HG02970 (cell line): ENCODE data around the gene TRIM39.
"Not testable (repeated sequence)": the region's sequence is repeated elsewhere in the genome, so short reads cannot be mapped to it uniquely, and the experiment has no call there.

ENCODE experiments used
- ATAC-seq: cut with Tn5 transposase; IDR thresholded peaks from one replicate; pipeline ENCODE4 v1.9.1; 2021; ENCODE audit warnings: mild to moderate bottlenecking, moderate library complexity, moderate number of reproducible peaks; ENCODE audit not compliant: unreplicated experiment, low FRiP score

The TRIM39 gene

DNA sequence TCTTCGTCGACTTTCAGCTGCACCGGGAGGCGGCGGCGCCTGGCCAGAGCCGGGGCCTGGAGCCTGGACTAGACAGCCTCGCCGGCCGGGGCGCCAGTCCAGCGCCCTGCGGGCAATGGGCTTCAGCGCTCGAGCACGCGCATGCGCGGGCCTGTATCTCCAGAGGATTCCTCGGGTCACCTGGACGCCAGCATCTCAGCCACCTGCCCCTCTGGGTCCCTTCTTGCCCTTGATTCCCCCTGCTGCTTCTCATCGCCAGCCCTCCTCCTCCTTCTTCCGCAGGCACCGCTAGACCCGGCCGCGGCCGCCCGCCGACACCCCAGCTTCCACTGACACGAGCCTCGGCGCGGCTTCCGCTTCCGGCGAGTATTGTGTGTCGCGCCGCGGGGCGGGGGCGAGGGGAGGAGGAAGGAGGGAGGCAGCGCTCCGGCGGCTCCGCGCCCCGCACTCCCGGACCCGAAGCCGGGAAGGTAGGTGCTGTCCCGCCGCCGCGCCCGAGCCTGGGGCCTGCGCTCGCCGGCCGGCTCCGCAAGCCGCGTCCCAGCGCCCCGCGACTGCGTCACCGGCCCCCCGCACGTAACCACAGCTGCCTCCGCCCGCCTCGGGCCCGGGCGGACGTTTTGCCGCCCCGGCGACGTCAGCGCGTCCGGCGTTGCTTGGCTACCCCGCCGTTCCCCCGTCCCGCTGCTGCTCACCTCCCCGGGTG is at the start of gene TRIM39:
TSS of gene TRIM39 (plus strand) at position 402 of the 706 bp plus-strand sequence. CDS start 2,391 bp downstream, outside the sequence.
- ATAC-seq = peak; percentile 59

DNA sequence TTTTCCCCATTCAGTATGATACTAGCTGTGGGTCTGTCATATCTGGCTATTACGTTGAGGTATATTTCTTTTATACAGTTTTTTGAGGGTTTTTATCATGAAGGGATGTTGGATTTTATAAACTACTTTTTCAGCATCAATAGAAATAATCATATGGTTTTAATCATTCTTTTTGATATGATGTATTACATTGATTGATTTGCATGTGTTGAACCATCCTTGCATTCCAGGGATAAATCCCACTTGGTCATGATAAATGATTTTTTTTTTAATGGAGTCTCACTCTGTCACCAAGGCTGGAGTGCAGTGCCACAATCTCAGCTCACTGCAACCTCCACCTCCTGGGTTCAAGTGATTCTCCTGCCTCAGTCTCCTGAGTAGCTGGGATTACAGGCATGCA is 45.7 kb upstream of the TRIM39 start:
- not testable (repeated sequence) for ATAC-seq

DNA sequence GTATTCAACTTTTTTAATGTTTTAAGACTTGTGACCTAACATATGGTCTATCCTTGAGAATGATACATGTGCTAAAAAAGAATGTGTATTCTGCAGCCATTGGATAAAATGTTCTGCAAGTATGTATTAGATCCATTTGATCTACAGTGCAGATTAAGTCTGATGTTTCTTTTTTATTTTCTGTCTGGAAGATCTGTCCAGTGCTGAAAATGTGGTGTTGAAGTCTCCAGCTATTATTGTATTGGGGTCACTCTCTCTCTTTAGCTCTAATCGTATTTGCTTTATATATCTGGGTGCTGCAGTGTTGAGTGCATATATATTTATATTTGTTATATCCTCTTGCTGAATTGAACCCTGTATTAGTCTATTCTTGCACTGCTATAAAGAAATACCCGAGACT is 44.2 kb upstream of the TRIM39 start:
- no peak for ATAC-seq

DNA sequence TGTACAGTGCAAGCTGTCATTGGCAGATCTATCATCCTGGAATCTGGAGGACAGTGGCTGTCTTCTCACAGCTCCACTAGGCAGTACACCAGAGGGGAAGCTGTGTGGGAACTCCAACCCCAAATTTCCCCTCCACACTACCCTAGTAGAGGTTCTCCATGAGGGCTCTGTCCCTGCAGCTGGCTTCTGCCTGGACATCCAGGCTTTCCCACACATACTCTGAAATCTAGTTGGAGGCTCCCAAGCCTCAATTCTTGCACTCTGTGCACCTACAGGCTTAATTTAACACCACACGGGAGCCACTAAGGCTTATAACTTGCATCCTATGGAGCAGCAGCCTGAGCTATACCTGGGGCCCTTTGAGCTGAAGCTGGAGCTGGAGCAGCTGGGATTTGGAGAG is 43.0 kb upstream of the TRIM39 start:
- ATAC-seq = no peak

DNA sequence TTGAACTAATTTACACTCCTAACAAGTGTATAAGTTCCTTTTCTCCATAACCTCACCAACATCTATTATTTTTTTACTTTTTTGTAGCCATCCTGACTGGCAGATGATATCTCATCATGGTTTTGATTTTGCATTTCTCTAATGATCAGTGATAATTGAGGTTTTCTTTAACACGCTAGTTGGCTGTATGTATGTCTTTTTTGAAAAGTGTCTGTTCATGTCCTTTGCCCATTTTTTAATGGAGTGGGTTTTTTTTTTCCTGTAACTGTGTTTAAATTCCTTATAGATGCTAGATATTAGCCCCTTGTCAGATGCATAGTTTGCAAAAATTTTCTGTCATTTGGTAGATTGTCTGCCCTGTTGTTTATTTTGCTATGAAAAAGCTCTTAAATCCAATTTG is 39.6 kb upstream of the TRIM39 start:
- ATAC-seq = no peak

DNA sequence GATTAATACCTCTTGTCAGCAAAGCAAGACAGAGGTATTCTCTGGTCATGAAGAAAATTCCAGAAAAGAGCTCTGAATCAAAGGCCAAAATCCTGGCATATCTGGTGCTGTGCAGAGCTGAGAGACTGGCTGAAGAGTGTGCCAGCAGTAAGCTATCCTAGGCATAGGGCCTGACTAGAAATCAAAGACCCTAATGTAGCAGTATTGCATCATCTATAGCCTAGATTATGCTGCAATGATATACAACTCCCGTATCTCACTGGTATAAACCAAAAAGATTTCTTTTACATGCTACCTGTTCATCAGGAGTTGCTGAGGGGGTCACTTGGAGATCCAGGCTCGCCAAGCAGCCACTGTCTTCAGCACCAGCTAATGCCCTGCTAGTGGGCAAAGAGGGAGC is 30.9 kb upstream of the TRIM39 start:
- no peak for ATAC-seq

DNA sequence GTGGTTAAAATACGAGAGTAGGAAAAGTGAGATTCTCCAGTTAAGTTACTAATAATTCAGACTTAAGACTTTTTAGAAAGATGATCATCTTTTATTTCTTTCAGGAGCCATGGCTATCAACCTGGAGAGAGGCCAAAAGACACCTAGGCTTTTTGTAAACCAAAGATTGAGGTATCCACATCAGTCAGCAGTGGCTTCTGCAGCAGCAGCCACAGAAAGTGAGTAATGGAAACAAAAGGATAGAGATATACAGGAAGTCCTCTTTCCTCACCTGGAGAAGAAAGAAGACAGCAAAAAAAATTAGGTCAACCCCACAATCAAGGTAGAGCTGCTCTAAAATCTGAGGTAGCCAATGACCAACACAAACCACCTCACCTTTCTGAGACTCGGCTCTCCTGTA is 22.7 kb upstream of the TRIM39 start:
- ATAC-seq = no peak

DNA sequence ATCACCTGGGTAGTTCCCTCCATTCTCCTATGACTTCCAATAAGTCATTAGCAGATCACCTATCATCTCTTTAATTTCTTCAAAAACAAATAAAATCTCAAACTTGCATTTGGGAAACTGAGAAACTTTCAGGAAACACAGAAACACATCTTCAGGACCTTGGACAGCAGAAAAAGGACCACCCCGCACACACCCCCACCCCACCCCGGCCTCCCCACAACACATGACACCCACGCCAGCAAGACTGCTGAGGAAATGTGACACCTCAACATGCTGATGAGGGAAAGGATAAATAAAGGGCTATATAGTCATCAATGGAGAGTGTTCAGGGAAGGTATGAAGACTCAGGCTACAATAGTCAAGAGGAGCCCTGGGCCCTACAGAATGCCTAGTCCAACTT is 15.6 kb upstream of the TRIM39 start:
- no peak for ATAC-seq

DNA sequence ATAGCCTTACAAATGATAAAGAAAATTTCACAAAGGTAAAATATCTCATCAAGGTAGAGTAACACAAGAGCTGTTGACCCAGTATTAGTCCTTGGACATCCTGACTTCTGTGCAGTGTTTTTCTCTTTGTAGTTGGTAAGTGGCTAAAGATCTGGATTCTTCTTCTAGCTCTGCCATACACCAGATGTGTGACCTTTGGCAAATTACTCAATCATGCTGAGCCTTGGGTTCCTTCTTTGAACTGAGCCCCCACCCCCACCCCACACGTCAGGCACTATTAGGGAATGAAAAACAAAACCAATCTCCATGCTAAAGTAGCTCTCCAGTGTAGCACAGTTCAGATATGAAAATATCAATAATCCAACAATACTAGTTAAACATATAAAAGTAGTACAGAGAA is 15.1 kb upstream of the TRIM39 start:
- no peak for ATAC-seq

DNA sequence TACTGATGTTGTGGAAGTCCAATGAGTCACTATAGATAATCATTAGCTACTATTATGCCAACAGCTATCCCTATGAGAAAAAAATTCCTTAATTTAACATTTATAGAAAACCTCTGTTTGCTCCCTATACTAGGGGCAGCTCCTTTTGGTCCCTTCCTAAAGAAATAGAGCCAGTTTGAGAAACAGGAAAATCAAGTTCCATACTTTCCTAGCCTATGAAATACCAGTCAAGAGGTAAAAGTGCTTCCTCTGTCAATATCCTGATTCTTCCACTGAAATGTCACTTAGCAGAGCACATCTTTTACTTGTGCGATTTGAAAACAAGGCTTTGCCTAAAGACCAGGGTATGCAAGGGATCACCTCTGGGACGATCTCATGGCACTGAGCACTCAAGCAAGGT is 14.5 kb upstream of the TRIM39 start:
- ATAC-seq = no peak

DNA sequence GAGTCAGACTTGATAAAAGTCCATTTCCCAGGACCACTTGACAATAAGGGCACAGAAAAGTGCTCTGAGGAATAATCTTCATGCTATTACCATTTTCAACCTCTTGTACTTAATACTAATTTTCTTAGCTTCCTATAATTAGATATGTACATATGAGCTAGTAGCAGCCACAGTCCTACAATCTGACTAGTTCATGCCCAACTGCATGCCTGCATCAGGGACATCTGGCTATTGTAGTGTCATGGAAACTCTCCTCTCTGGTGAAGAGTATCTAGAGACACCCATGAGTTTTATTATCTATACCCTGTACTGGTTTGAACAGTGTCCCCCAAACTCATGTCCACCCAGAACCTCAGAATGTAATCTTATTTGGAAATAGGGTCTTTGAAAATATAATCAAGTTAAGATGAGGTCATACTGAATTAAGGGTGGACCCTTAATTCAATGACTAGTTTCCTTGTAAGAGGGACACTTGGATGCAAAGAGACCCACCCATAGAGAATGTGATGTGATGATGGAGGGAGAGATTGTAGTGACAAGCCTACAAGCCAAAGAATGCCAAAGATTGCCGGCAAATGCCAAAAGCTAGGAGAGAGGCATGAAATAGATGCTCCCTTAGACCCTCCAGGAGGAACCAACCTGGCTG is 13.9 kb upstream of the TRIM39 start:
- no peak for ATAC-seq

DNA sequence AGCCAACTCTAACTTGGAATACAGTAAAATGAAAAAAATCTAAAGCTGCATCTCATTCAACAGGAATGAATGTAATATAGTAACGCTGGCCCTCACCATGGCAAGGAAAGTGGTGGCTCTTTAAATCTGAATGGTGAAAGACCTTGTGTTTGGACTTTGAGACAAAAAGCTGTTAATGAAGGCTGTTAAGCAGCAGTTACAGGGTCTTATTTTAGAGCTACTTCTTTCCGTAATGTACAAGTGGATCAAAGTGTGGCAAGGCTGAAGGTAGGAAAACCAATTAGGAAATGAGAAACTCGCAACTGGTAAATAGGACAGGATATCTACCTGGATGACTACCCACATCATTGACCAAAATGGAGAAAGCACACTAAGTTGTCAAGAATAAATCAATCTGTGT is 11.6 kb upstream of the TRIM39 start:
- ATAC-seq = no peak

DNA sequence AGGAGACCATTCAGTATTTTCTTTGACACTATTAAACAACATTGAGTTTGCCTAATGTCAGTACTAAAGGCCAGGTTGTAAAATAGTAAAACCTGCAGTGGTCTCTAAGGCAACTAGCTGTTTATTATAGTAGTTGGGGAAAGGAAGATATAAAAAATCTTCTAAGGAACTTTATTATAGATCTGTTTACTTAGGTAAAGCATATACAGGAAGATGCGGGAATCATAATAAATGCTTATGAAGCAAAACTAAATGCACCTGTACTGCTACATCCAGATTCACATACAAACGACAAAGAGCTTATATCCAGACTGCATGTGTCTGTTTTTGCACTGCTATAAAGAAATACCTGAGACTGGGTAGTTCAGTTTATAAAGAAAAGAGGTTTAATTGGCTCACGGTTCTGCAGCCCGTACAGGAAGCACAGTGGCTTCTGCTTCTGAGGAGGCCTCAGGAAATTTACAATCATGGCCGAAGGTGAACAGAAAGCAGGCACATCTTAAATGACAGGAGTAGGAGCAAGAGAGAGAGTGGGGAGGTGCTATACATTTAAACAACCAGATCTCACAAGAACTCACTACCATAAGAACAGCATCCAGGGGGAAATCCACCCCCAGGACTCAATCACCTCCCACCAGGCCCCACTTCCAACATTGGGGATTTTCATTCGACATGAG is 8.7 kb upstream of the TRIM39 start:
- no peak for ATAC-seq

DNA sequence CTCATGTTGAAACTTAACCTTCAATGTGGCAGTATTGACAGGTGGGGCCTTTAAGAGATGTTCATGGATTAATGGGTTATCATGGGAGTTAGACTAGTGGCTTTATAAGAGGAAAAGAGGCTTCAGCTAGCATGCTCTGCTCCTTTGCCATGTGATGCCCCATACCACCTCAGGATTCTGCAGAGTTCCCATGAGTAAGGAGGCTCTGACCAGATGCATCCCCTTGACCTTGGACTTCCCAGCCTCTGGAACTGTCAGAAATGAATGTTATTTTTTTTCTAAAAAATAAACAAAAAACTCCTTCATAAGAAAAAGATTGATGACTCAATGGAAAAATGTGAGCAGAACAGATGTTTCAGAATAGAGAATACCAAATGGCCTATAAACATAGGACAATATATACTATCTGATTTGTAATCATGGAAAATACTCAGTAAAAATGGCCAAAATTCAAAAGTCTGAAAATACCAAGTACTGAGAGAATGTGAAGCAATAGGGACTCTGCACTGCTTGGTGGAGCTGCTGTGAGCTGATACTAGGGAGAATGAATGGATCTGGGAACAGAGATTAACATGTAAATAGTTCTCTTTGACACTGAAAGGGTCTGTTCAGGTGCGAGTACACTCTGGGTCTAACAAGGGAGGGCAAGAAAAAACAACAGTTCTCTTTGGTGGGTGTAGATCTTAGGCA is 7.4 kb upstream of the TRIM39 start:
- ATAC-seq = no peak

DNA sequence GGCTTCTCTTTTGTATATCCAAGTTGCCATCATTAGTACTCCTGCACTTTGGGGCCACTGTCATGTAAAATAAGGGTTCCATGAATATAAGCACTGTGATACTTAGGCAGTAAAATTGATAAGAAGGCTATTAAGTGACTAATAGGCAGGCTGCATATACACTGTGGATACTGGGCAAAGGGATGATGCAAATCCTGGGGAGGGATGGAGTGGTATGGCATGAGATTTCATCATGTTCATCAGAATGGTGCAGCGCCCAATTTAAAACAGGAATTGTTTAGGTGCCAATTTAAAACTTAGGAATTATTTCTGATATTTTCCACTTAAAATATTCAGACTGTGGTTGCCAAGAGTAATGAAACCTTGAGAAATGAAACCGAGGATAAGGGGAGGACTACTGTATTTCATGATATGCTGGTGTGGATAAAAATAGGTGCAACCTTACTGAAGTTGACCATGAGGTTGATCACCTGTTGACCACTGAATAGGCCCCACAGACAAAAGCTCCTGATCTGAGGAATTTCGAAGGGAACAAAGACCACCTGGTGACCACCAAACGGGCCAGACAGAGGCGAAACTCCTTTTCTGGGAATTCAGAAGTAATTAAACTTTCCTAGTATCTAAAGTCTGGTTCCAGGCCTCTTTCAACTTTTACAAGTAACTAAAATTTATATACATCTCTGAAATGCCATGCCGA is 4.9 kb upstream of the TRIM39 start:
- ATAC-seq = no peak

DNA sequence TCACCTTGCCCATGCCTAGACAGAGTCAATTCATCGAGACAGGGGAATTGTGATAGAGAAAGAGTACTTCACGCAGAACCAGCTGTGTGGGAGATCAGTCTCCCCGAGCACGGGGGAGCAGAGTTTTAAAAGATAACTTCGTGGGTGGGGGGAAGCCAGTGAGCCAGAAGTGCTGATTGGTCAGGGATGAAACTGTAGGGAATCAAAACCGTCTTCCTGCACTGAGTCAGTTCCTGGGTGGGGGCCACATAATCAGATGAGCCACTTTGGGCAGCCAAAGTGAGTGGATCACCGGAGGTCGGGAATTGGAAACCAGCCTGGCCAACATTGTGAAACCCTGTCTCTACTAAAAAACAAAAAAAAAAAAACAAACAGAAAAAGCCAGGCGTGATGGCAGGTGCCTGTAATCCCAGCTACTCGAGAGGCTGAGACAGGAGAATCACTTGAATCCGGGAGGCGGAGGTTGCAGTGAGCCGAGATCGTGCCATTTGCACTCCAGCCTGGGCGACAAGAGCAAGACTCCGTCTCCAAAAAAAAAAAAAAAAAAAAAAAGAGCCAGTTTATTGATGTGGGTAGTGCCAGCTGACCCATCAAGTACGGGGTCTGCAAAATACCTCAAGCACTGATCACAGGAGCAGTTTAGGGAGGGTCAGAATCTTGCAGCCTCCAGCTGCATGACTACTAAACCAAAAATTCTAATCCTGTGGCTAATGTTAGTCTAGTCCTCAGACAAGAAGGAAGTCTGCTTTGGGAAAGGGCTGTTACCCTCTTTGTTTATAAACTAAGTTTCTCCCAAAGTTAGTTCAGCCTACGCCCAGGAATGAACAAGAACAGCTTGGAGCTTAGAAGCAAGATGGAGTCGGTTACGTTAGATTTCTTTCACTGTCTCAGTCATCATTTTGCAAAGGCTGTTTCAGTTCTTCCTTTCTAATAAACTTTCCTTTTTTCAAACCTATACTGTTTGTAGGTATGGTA is 3.9 kb upstream of the TRIM39 start:
- no peak for ATAC-seq

DNA sequence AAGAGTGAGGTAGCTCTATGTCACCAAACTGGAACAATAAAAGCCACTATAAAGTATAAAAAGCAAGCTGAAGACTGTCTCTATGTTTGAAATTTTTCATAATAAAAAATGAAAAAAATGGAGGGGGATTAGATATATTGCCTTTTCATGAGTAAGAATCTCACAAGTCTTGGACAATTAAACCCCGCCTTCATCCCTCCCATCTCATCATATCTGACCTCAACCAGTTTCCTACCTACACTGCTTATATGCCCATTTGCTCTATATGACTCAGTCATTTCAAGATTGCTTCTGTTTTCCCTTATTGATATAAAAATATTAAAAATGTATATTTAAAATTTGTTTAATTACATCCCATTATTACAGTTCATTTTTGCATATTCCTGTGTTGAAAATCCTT is 2.9 kb upstream of the TRIM39 start:
- no peak for ATAC-seq

DNA sequence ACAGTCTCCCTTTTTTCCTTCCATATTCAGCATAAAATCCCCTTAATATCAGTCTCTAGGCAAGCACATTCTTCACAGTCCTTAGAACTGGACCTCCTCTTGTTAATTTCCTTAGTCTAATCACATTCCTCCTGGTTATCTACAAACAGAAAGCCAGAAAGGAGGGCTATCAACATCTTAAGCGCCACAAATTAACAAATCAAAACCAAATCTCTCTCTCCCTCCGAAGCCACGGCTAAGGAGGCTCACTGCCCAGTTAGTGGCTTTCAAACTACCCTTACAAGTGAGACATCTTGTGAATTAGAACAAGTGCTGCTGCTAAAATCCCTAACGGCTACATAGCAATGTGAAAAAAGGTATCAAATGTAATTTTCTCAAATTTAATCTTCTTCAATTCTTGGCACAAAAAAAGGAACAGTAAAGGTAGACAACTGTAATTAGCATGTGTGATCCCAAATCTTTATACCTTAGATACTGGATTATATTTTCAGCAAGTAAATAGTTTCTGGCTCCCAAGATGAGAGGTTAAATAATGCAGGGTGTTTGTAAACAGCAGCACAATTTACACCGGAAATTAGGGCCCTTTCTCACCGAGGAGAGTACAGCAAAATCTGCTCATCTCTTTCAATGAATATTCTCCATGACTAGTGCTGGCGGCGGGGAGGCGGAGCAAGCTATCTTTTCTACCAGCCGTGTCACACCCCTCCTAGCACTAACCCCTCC is 1.4 kb upstream of the TRIM39 start:
- no peak for ATAC-seq
